HG03066 (cell line): ENCODE measurements around the gene APH1B.

Source experiments
- ATAC-seq: cut with Tn5 transposase; IDR thresholded peaks from one replicate; pipeline ENCODE4 v1.9.1; 2021; ENCODE audit warnings: low read depth; ENCODE audit not compliant: unreplicated experiment

The APH1B gene

DNA sequence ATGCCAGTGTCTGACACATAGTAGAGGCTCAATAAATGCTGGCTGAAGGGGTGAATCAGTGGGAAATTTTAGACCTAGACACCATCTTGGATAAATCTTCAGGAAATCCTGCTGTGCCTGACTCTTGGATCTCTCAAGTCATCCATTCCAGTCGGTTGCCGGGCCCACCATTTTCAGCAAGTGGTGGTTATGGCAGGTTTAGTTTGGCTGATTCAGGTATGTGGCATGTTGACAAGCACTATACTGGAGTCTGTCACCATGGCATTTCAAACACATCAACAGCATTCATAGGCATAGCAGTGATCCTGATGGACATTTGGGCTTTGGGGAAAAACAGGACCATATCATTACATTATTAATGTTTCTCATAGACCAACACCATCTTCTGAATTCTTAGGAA, 25.7 kb upstream of the APH1B start:
- no peak for ATAC-seq

GRCh38 chr15:63252292-63252691, 25.1 kb upstream of the APH1B start:
- ATAC-seq, result no peak

GRCh38 chr15:63254991-63255390, 22.4 kb upstream of the APH1B start:
- no peak for ATAC-seq

GRCh38 chr15:63255489-63255990, 21.9 kb upstream of the APH1B start:
- no peak for ATAC-seq

DNA sequence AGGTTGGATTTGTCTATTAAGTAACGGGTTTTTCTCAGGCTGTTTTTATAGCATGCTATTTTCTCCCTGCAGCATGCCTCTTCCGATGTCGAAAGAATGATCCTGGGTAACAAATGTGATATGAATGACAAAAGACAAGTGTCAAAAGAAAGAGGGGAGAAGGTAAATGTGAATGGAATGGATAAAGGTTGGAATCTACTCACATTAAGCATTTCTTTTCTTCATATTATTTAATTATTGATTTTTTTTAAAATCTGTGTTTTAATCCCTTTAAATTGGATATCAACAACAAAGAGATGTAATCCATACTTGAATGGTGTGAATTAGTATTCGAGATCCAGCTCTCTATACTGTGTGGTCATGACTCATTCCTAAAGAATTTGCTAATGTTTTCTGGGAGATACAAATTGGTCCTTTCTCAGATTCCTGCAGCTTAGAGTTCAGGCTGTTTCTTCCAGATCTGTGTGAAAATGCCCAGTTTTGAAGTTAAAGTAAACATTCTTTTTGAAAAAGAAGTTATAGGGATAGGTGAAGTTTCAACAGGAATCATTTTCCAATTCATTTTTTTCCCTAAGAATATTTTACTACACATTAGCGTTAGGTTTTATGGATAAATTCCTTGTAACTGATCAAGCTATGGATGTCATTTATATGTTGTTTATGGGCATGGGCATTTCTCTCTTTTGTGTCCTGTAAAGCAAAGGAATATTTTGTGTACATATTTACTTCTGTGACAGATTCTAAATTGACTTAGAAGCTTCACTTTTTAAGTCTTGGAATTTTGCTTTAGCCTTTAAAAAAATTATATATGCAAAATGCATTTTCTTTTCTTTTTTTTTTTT, 20.8 kb upstream of the APH1B start:
- no peak for ATAC-seq

GRCh38 chr15:63258658-63259057, 18.7 kb upstream of the APH1B start:
- ATAC-seq, result no peak

DNA sequence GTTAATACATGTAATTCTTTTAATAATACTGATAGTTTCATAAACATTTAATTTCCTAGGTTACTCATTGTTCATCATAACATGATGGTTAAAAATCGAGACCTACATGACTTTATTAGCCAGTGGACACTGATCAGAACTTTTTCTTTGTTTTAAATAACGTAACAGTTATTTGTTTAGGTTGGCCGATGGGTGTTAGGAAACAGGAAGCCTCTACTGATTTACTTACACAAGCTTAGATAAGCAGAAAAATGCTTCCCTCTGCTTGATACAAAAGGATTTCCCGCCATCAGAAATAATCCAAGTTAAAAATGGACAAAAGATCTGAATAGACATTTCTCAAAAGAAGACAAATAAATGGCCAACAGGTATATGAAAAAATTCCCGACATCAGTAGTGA, 16.6 kb upstream of the APH1B start:
- ATAC-seq, result no peak

- ATAC-seq, result no peak
These were observed 16.1 kb upstream of the APH1B start for GRCh38 chr15:63261311-63261710.

GRCh38 chr15:63263519-63263918, 13.9 kb upstream of the APH1B start:
- no peak for ATAC-seq

- ATAC-seq, result no peak
These were observed 12.6 kb upstream of the APH1B start for GRCh38 chr15:63264688-63265293.

GRCh38 chr15:63274427-63274826, 3.0 kb upstream of the APH1B start:
- ATAC-seq, result no peak

DNA sequence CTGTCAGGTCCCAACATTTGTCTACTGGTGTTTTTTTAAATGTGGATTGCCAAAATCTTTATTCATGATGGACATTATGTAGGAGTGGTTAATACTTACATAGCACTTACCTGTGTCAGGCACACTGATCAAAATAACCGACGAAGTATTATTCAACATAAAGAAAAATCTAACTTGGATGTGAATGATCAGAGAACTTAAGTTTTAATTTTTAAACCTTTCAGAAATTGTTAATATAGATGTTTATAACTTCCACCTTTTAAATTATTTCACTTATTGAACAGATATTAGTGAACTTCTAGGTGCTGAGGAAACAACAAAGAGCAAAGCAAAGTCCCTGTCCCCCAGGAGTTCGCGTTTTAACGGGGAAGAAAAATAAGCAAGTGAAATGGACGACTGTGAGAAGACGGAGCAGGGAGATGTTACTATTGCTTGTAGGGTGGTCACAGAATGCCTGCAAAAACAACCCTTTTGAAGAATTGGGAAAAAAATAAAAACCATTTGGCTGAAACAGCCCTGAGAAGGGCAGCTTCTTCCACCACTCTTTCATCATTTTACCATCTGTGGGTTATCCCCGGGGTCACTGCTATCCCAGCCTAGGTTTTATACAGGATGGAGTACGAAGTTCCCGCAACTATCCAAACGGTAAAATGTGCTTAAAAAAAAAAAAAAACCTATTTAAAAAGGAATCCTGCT, 915 bp upstream of the APH1B start:
- ATAC-seq, result no peak

DNA sequence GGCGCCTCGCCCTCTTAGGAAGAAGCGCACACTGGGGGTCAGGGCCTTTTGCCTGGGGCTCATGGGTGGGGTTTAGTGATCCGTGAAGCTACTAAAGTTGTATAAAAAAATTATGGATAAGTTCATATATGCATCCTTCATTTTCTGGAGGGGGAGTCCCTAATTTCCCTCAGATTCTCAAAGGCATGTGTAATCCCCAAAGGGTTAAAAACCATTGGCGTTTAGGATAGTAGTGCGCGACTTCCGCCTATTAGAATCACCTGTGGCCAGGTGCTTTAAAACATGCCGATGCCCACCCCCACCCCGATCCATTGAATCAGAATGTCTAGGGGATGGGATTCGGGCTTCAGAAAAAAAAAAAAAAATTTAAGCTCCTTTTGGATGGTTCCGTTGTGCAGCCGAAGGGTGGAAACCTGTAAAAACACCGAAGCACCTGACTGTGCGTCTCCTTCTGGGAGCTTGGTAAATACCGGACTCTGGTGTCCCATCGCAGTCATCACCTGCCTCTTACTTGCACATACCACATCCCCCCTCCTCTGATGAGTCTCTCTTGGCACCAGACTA, 570 bp downstream of the APH1B start:
- ATAC-seq, result no peak

GRCh38 chr15:63283126-63283525, 5.7 kb downstream of the APH1B start:
- no peak for ATAC-seq

- ATAC-seq, result no peak
These were observed 6.9 kb downstream of the APH1B start for GRCh38 chr15:63284335-63284734.

- ATAC-seq, result no peak
These were observed 9.7 kb downstream of the APH1B start for GRCh38 chr15:63287109-63287508.

- no peak for ATAC-seq
These were observed 10.9 kb downstream of the APH1B start for GRCh38 chr15:63288342-63288741.

DNA sequence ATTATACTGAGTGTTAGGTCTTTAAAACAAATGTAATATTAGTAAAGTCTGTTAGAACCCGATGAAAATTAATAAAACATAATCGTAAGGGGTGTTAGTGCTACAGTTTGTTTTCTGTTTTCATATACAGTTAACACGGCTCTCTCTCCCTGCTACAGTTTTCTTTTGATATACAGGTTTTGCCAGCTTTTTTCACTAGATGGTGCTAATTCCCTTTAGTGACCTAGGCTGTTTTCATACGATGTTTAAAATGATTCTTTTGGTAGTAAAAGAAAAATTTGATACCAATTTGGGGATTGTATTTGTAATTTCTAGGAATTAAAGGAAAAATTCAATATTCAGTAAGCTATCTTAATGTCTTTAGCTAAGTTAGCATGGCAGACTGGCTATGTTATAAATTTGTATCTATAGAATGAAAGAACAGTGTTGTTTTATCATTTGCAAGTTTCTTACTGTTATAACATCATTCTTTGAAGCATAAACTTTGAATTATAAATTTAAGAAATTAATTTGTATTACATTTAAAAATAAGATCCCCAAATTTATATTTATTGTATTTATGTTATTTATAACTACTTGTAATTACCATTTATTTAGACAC, 11.5 kb downstream of the APH1B start:
- ATAC-seq, result no peak

GRCh38 chr15:63291507-63291906, 14.1 kb downstream of the APH1B start:
- ATAC-seq, result no peak

DNA sequence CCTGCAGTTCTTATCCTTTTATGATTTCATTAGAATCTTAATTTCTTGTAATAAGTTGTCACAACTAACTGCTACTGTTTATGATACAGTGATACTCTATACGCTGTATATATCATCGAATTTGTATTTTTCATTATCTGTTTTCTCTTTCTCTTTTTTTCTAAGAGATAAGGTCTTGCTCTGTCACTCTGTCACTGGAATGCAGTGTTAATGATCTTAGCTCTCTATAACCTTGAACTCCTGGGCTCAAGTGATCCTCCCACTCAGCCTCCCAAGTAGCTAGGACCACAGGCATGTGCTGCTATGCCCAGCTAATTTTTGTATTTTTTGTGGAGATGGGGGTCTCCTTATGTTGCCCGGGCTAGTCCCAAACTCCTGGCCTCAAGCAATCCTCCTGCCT, 14.8 kb downstream of the APH1B start:
- no peak for ATAC-seq

DNA sequence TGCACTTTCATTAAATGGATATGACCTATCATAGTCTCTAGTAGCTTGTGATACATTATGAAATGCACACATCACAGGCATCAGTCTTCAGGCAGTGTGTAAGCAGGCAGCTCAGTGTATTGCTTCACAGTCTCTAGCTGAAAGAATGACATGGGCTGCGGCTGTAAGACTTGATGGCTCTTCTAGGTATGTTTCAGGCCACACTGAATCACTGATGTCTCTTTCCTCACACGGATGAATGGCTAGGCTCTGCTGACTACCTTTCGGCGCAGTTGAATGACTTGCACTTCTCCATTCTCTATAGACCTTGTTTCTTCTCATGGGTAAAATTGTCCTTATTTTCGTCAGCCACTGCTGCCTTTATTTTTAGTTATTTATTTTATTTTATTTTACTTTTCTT, 15.4 kb downstream of the APH1B start:
- no peak for ATAC-seq
